ENCODE data around the gene KCNG2. TPM values are rescaled to one million over a fixed set of nuclear protein-coding genes. Genes with fewer than 3 reads are reported as not detected.
A peak's percentile ranks its signal among the peaks of the same experiment; 100 is the strongest.

KCNG2 gene
- total RNA-seq, 2 experiments from 2014 or later, result not detected

- no peak for TF ChIP-seq CTCF (IDR thresholded peaks at IDR 0.05)
- Histone ChIP-seq H3K27ac (ENCODE audit: low read depth in 1 of 2, low read length in 2 of 2) (no peak overlapping the region), H3K4me1 (ENCODE audit: insufficient read depth, low read length) (peaks cover 3% of the 10 kb centered on the region), H3K27me3 (ENCODE audit: control insufficient read depth in 1 of 2, insufficient read depth in 2 of 2, low read length in 2 of 2) (no peaks in the 10 kb centered on the region), H3K36me3 (ENCODE audit: insufficient read depth, low read length) (peaks cover 33% of the 10 kb centered on the region), H3K9me3 (ENCODE audit: control insufficient read depth in 1 of 2, insufficient read depth in 1 of 2, low read length in 2 of 2) (peaks cover 20 to 21% of the 10 kb centered on the region in 2 experiments), H3K4me3 (ENCODE audit: low read length) (no peak overlapping the region)
- POLR2A ChIA-PET, result no interaction called here
- Mint-ChIP-seq H3K4me3 (no peak overlapping the region), H3K36me3 (ENCODE audit: low read depth) (peaks cover 84% of the 10 kb centered on the region), H3K4me1 (ENCODE audit: low read depth) (peaks cover 5% of the 10 kb centered on the region), H3K27ac (no peak overlapping the region), H3K9me3 (peaks cover 12% of the 10 kb centered on the region), H3K27me3 (no peaks in the 10 kb centered on the region)
- DNase-seq (peak in 1 of 14 experiments; percentile 4), ATAC-seq (ENCODE audit: poor library complexity) (no peak)
- CTCF ChIA-PET, result no interaction called here
- intact Hi-C loops (cut with DNase I, micrococcal nuclease), result no loop called here
Observed at GRCh38 chr18:79926306-79926705, 128.6 kb downstream of the KCNG2 start.

- DNase-seq (peak in 2 of 14 experiments; percentile 2 to 31), ATAC-seq (ENCODE audit: poor library complexity) (no peak)
- CTCF ChIA-PET, result no interaction called here
- Mint-ChIP-seq H3K4me3 (no peak overlapping the region), H3K27me3 (no peaks in the 10 kb centered on the region), H3K4me1 (ENCODE audit: low read depth) (peaks cover 5% of the 10 kb centered on the region), H3K27ac (no peak overlapping the region), H3K9me3 (peaks cover 15% of the 10 kb centered on the region), H3K36me3 (ENCODE audit: low read depth) (peaks cover 87% of the 10 kb centered on the region)
- TF ChIP-seq CTCF (IDR thresholded peaks at IDR 0.05), result no peak
- Histone ChIP-seq H3K4me3 (ENCODE audit: low read length) (no peak overlapping the region), H3K4me1 (ENCODE audit: insufficient read depth, low read length) (peaks cover 3% of the 10 kb centered on the region), H3K27me3 (ENCODE audit: control insufficient read depth in 1 of 2, insufficient read depth in 2 of 2, low read length in 2 of 2) (no peaks in the 10 kb centered on the region), H3K36me3 (ENCODE audit: insufficient read depth, low read length) (peaks cover 33% of the 10 kb centered on the region), H3K27ac (ENCODE audit: low read depth in 1 of 2, low read length in 2 of 2) (no peak overlapping the region), H3K9me3 (ENCODE audit: control insufficient read depth in 1 of 2, insufficient read depth in 1 of 2, low read length in 2 of 2) (peaks cover 20 to 26% of the 10 kb centered on the region in 2 experiments)
- intact Hi-C loops (cut with DNase I, micrococcal nuclease), result no loop called here
- POLR2A ChIA-PET, result no interaction called here
Observed at GRCh38 chr18:79926715-79927606, 129.2 kb downstream of the KCNG2 start.

- H3K36me3 Mint-ChIP-seq (ENCODE audit: low read depth), result peaks cover 89% of the 10 kb centered on the region
- no peak for TF ChIP-seq CTCF (IDR thresholded peaks at IDR 0.05)
- ChIA-PET CTCF (no interaction called here), POLR2A (no interaction called here)
- H3K4me3 Mint-ChIP-seq, result no peak overlapping the region
- intact Hi-C loops (cut with DNase I, micrococcal nuclease), result no loop called here
- no peaks in the 10 kb centered on the region for H3K27me3 Mint-ChIP-seq
- H3K27ac Mint-ChIP-seq, result no peak overlapping the region
- Histone ChIP-seq H3K9me3 (ENCODE audit: control insufficient read depth in 1 of 2, insufficient read depth in 1 of 2, low read length in 2 of 2) (peaks cover 25 to 26% of the 10 kb centered on the region in 2 experiments), H3K36me3 (ENCODE audit: insufficient read depth, low read length) (peaks cover 33% of the 10 kb centered on the region), H3K4me1 (ENCODE audit: insufficient read depth, low read length) (peaks cover 3% of the 10 kb centered on the region), H3K27ac (ENCODE audit: low read depth in 1 of 2, low read length in 2 of 2) (no peak overlapping the region), H3K4me3 (ENCODE audit: low read length) (no peak overlapping the region), H3K27me3 (ENCODE audit: control insufficient read depth in 1 of 2, insufficient read depth in 2 of 2, low read length in 2 of 2) (no peaks in the 10 kb centered on the region)
- DNase-seq (peak in 2 of 14 experiments; percentile 3 to 23), ATAC-seq (ENCODE audit: poor library complexity) (no peak)
- H3K4me1 Mint-ChIP-seq (ENCODE audit: low read depth), result peaks cover 5% of the 10 kb centered on the region
- peaks cover 20% of the 10 kb centered on the region for H3K9me3 Mint-ChIP-seq
Observed at GRCh38 chr18:79927607-79928562, 130.1 kb downstream of the KCNG2 start.

All from CD4-positive, alpha-beta T cell (primary cell).